ENCODE measurements around the gene BCAM.

BCAM gene

GRCh38 chr19:44808463-44809371 lies at the start of gene BCAM:
Gene BCAM (plus strand): TSS chr19:44809103. CDS start chr19:44809125, 22 bp downstream.
- peak; percentile 57 for DNase-seq (ENCODE audit: extremely low spot score)
- ChIA-PET CTCF (interaction anchor here (1.0 to 2.2 kb wide), 8 partner anchors 9 to 154 kb away, joined by 3 to 10 read pairs (median 4); no protein-coding TSS in a partner anchor), POLR2A (no interaction called here)
- TF ChIP-seq CTCF (IDR thresholded peaks at IDR 0.05; ENCODE audit: control extremely low read depth, extremely low read depth, low read depth, missing control alignments) = no peak

- TF ChIP-seq CTCF (IDR thresholded peaks at IDR 0.05; ENCODE audit: control extremely low read depth, extremely low read depth, low read depth, missing control alignments) = no peak
- POLR2A ChIA-PET = no interaction called here
- no peak for DNase-seq (ENCODE audit: extremely low spot score)
- CTCF ChIA-PET = interaction anchor here (1.5 to 2.0 kb wide), 2 partner anchors 9 to 38 kb away, joined by 3 to 5 read pairs; no protein-coding TSS in a partner anchor
Observed at GRCh38 chr19:44762038-44762437, 46.9 kb upstream of the BCAM start.

- ChIA-PET POLR2A (interaction anchor here (1.5 kb wide), 1 partner anchor 8 kb away, joined by 3 read pairs; no protein-coding TSS in a partner anchor), CTCF (interaction anchor here (0.8 to 18.3 kb wide), 8 partner anchors 8 to 111 kb away, joined by 3 to 513 read pairs (median 4); no protein-coding TSS in a partner anchor)
- no peak for TF ChIP-seq CTCF (IDR thresholded peaks at IDR 0.05; ENCODE audit: control extremely low read depth, extremely low read depth, low read depth, missing control alignments)
- no peak for DNase-seq (ENCODE audit: extremely low spot score)
Observed at GRCh38 chr19:44765033-44765948, 43.6 kb upstream of the BCAM start.

- CTCF ChIA-PET = interaction anchor here (0.8 to 18.3 kb wide), 9 partner anchors 8 to 114 kb away, joined by 3 to 513 read pairs (median 3); no protein-coding TSS in a partner anchor
- no peak for TF ChIP-seq CTCF (IDR thresholded peaks at IDR 0.05; ENCODE audit: control extremely low read depth, extremely low read depth, low read depth, missing control alignments)
Observed at GRCh38 chr19:44765949-44766335, 43.0 kb upstream of the BCAM start.

GRCh38 chr19:44767295-44768180 lies 41.4 kb upstream of the BCAM start:
- ChIA-PET POLR2A (interaction anchor here (1.6 kb wide), 1 partner anchor 18 kb away, joined by 6 read pairs; no protein-coding TSS in a partner anchor), CTCF (interaction anchor here (0.8 to 18.3 kb wide), 7 partner anchors 14 to 104 kb away, joined by 3 to 513 read pairs (median 4); no protein-coding TSS in a partner anchor)
- TF ChIP-seq CTCF (IDR thresholded peaks at IDR 0.05; ENCODE audit: control extremely low read depth, extremely low read depth, low read depth, missing control alignments) = no peak
- DNase-seq (ENCODE audit: extremely low spot score) = no peak

More at GRCh38 chr19:44765949-44766335, 43.0 kb upstream of the BCAM start:
- POLR2A ChIA-PET = interaction anchor here (0.6 to 1.6 kb wide), 4 partner anchors 8 to 85 kb away, joined by 3 to 6 read pairs (median 4); no protein-coding TSS in a partner anchor
- no peak for DNase-seq (ENCODE audit: extremely low spot score)
